ENCODE results near the gene SLC22A4.

SLC22A4 gene

GRCh38 chr5:132344775-132345514 is 50.8 kb downstream of the SLC22A4 start:
- no peak for DNase-seq

GRCh38 chr5:132353486-132353995 is 59.3 kb downstream of the SLC22A4 start:
- DNase-seq, result no peak

GRCh38 chr5:132354381-132355139 is 60.4 kb downstream of the SLC22A4 start:
- no peak for DNase-seq

- no peak for DNase-seq
These were observed 61.1 kb downstream of the SLC22A4 start for GRCh38 chr5:132355140-132355765.

- DNase-seq, result no peak
These were observed 64.6 kb downstream of the SLC22A4 start for GRCh38 chr5:132358775-132359174.

GRCh38 chr5:132362086-132362485 is 67.9 kb downstream of the SLC22A4 start:
- no peak for DNase-seq

- no peak for DNase-seq
These were observed 69.4 kb downstream of the SLC22A4 start for GRCh38 chr5:132363431-132364112.

GRCh38 chr5:132364319-132364718 is 70.1 kb downstream of the SLC22A4 start:
- DNase-seq, result no peak

- no peak for DNase-seq
These were observed 71.0 kb downstream of the SLC22A4 start for GRCh38 chr5:132365213-132365612.

GRCh38 chr5:132368186-132368585 is 74.0 kb downstream of the SLC22A4 start:
- no peak for DNase-seq

- DNase-seq, result no peak
These were observed 74.8 kb downstream of the SLC22A4 start for GRCh38 chr5:132369007-132369473.

- peak; percentile 67 for DNase-seq
These were observed 75.4 kb downstream of the SLC22A4 start, which contains the start of gene SLC22A5 for GRCh38 chr5:132369474-132370180. SLC22A5 (plus strand) TSS chr5:132369710; CDS start chr5:132369973, 263 bp downstream.

GRCh38 chr5:132370181-132370970 is 76.2 kb downstream of the SLC22A4 start:
- DNase-seq, result no peak

GRCh38 chr5:132370971-132371602 is 76.9 kb downstream of the SLC22A4 start:
- no peak for DNase-seq

- no peak for DNase-seq
These were observed 77.4 kb downstream of the SLC22A4 start for GRCh38 chr5:132371603-132371994.

GRCh38 chr5:132372127-132372526 is 77.9 kb downstream of the SLC22A4 start:
- no peak for DNase-seq

- no peak for DNase-seq
These were observed 78.3 kb downstream of the SLC22A4 start for GRCh38 chr5:132372542-132372941.

GRCh38 chr5:132375957-132376356 is 81.8 kb downstream of the SLC22A4 start:
- DNase-seq, result no peak

- no peak for DNase-seq
These were observed 82.8 kb downstream of the SLC22A4 start for GRCh38 chr5:132376694-132377641.

GRCh38 chr5:132377738-132378137 is 83.5 kb downstream of the SLC22A4 start:
- no peak for DNase-seq

All from CD4-positive, alpha-beta T cell treated with Interleukin-17A for 1 hour (primary cell).